Erythroblast (primary cell): ENCODE measurements around the gene SOX8.

Experiments used
- GATA1 ChIP-seq: IDR thresholded peaks from 2 replicates; pipeline ENCODE4 v1.6.1; 2011; ENCODE audit warnings: low read depth, mild to moderate bottlenecking, control low read depth, low read length, moderate library complexity
- POLR2A ChIP-seq: IDR thresholded peaks from 2 replicates; pipeline ENCODE4 v1.6.1; 2011; ENCODE audit warnings: mild to moderate bottlenecking, low read length

DNA sequence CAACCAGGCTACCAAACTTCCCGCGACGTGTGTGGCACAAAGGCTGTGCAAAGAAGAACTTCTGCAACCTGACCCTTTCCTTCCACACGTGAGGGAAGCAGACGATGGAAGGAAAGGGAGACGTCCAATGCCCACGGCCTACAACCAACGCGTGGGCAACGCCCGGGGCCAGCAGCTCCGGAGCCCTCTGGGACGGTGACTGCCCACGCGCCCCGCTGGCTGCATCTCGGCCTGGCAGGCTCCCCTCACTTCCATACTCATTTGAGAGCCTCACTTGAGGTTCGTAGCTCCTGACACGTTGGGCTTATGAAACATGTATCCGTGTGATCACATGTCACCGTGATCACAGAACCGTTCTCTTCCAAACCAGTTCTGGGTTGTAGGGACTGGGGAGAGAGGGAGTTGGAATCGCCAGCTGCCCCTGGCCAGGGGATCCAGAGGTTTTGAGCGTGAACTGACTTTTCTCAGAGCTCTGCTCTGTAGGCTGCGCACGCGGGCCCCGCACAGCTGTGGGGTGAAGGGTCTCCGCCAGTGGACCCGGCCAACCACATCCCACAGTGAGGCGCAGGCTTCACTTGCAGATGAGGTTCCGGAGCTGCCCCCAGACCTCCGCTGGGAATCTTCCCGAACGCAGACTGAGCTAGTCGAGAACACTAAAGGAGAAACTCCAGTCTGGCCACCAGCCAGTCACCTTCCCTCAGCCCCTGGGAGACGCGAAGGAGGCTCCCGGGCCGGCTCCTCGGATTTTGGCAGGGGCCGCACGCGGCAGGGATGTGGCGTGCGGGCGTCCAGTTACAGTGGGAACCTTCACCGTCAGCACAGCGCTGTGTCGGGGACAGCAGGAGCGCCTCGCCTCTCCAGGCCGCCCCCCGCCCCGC is 11.8 kb upstream of the SOX8 start:
- no peak for TF ChIP-seq POLR2A
- no peak for TF ChIP-seq GATA1
